SK-N-SH treated with all-trans-retinoic acid at 6 μM for 48 hours (cell line): Measurements from ENCODE around the gene PECR.

Experiments used
- ATAC-seq: fragments of 200-7000 bp; cut with Tn5 transposase; 3 replicates; pipeline ENCODE4 v1.9.1; 2020; ENCODE audit warnings: mild to moderate bottlenecking, moderate library complexity
- ARNTL ChIP-seq: fragments of 450-650 bp; formaldehyde crosslinking; IDR thresholded peaks from 2 replicates; pipeline ENCODE4 v1.5.0; 2020; ENCODE audit warnings: low read depth, mild to moderate bottlenecking, moderate library complexity, borderline replicate concordance
- BACH2 ChIP-seq: fragments of 250-450 bp; sonication (Bioruptor Pico); IDR thresholded peaks from 2 replicates; pipeline ENCODE4 v1.9.0; 2021; ENCODE audit warnings: mild to moderate bottlenecking, borderline replicate concordance
- CSDC2 ChIP-seq: fragments of 250-450 bp; sonication (Bioruptor Pico); IDR thresholded peaks from 2 replicates; pipeline ENCODE4 v1.5.0; 2020; ENCODE audit warnings: mild to moderate bottlenecking, moderate library complexity
- CSRNP3 ChIP-seq: fragments of 250-450 bp; sonication (Bioruptor Pico); IDR thresholded peaks from 2 replicates; pipeline ENCODE4 v1.5.1; 2021; ENCODE audit warnings: mild to moderate bottlenecking, moderate library complexity
- ESRRG ChIP-seq: fragments of 250-450 bp; sonication (Bioruptor Pico); IDR thresholded peaks from 2 replicates; pipeline ENCODE4 v1.6.1; 2021; ENCODE audit warnings: mild to moderate bottlenecking
- GLIS3 ChIP-seq: fragments of 250-450 bp; sonication (Bioruptor Pico); IDR thresholded peaks from 2 replicates; pipeline ENCODE4 v1.5.0; 2020; ENCODE audit warnings: mild to moderate bottlenecking, moderate library complexity
- OSR1 ChIP-seq: fragments of 250-450 bp; sonication (Bioruptor Pico); IDR thresholded peaks from 2 replicates; pipeline ENCODE4 v1.8.0; 2022; ENCODE audit warnings: moderate library complexity, mild to moderate bottlenecking, inconsistent platforms
- PATZ1 ChIP-seq: fragments of 250-450 bp; sonication (Bioruptor Pico); IDR thresholded peaks from 2 replicates; pipeline ENCODE4 v1.8.0; 2020; ENCODE audit warnings: mild to moderate bottlenecking, moderate library complexity, borderline replicate concordance
- POU6F1 ChIP-seq: fragments of 250-450 bp; sonication (Bioruptor Pico); IDR thresholded peaks from 2 replicates; pipeline ENCODE4 v1.8.0; 2021; ENCODE audit warnings: low read depth, mild to moderate bottlenecking, moderate library complexity, borderline replicate concordance
- PPARA ChIP-seq: fragments of 250-450 bp; sonication (Bioruptor Pico); IDR thresholded peaks from 2 replicates; pipeline ENCODE4 v1.5.0; 2020; ENCODE audit warnings: mild to moderate bottlenecking, borderline replicate concordance
- RARB ChIP-seq: fragments of 250-450 bp; sonication (Bioruptor Pico); IDR thresholded peaks from 2 replicates; pipeline ENCODE4 v1.8.0; 2021; ENCODE audit warnings: mild to moderate bottlenecking, moderate library complexity
- SNAI2 ChIP-seq: fragments of 250-450 bp; sonication (Bioruptor Pico); IDR thresholded peaks from 2 replicates; pipeline ENCODE4 v1.5.0; 2020; ENCODE audit warnings: mild to moderate bottlenecking, moderate library complexity
- TCF4 ChIP-seq: fragments of 250-450 bp; sonication (Bioruptor Pico); IDR thresholded peaks from 2 replicates; pipeline ENCODE4 v1.8.0; 2021; ENCODE audit warnings: mild to moderate bottlenecking, moderate library complexity, borderline replicate concordance
- TOX ChIP-seq: fragments of 250-450 bp; sonication (Bioruptor Pico); IDR thresholded peaks from 2 replicates; pipeline ENCODE4 v1.8.0; 2021; ENCODE audit warnings: mild to moderate bottlenecking, moderate library complexity, borderline replicate concordance
- TSHZ2 ChIP-seq: fragments of 250-450 bp; sonication (Bioruptor Pico); IDR thresholded peaks from 2 replicates; pipeline ENCODE4 v1.5.0; 2020; ENCODE audit warnings: mild to moderate bottlenecking, moderate library complexity
- ZC3H10 ChIP-seq: fragments of 250-450 bp; sonication (Bioruptor Pico); IDR thresholded peaks from 2 replicates; pipeline ENCODE4 v1.5.1; 2021; ENCODE audit warnings: mild to moderate bottlenecking, moderate library complexity
- ZFP3 ChIP-seq: fragments of 250-450 bp; sonication (Bioruptor Pico); IDR thresholded peaks from 2 replicates; pipeline ENCODE4 v1.5.0; 2020; ENCODE audit warnings: mild to moderate bottlenecking, moderate library complexity
- ZNF565 ChIP-seq: fragments of 450-650 bp; formaldehyde crosslinking; conservative IDR thresholded peaks from 2 replicates; pipeline ENCODE4 v1.5.0; 2020; ENCODE audit warnings: low read depth, mild to moderate bottlenecking, moderate library complexity
- ZNF70 ChIP-seq: fragments of 450-650 bp; formaldehyde crosslinking; IDR thresholded peaks from 2 replicates; pipeline ENCODE4 v1.5.0; 2020; ENCODE audit warnings: mild to moderate bottlenecking, moderate library complexity
- ZNF8 ChIP-seq: fragments of 450-650 bp; formaldehyde crosslinking; IDR thresholded peaks from 2 replicates; pipeline ENCODE4 v1.5.0; 2020; ENCODE audit warnings: mild to moderate bottlenecking, moderate library complexity

PECR gene

GRCh38 chr2:216029416-216030129 lies 52.0 kb downstream of the PECR start (continued):
- TF ChIP-seq CSRNP3 (CRISPR knock-in tag) (no peak), ZNF8 (CRISPR knock-in tag) (no peak)

- no peak for ATAC-seq
- TF ChIP-seq PATZ1 (CRISPR knock-in tag) (no peak), CSRNP3 (CRISPR knock-in tag) (no peak), ZNF70 (CRISPR knock-in tag) (no peak), TSHZ2 (CRISPR knock-in tag) (no peak), OSR1 (CRISPR knock-in tag) (no peak), PPARA (no peak), BACH2 (CRISPR knock-in tag) (no peak), TOX (no peak), ESRRG (CRISPR knock-in tag) (no peak), ZC3H10 (no peak), RARB (CRISPR knock-in tag) (no peak), POU6F1 (CRISPR knock-in tag) (no peak), CSDC2 (no peak), SNAI2 (no peak), ZNF565 (CRISPR knock-in tag) (no peak), ZFP3 (CRISPR knock-in tag) (no peak), TCF4 (no peak), GLIS3 (CRISPR knock-in tag) (no peak), ARNTL (CRISPR knock-in tag) (no peak)
- TF ChIP-seq, all 23 proteins: peak for 0
These were observed 56.8 kb downstream of the PECR start for GRCh38 chr2:216024779-216025336.

- peak; percentile 97 for ATAC-seq
- TF ChIP-seq CSDC2 = no peak
These were observed 58.5 kb downstream of the PECR start for GRCh38 chr2:216023055-216023648.
